Measurements from ENCODE around the gene KCNQ1. TPM values are rescaled to one million over a fixed set of nuclear protein-coding genes. Genes with fewer than 3 reads are reported as not detected.

Gene KCNQ1
- total and polyA plus RNA-seq, 2 donors (not counting 1 experiment from before 2014, with no cell fraction given) = not detected

- H3K4me2 ChIP-seq (ENCODE audit: extremely low read depth, insufficient read depth, low read length) = no peak overlapping the region
- H3K9me3 ChIP-seq (ENCODE audit: control insufficient read depth, insufficient read depth, low read depth, low read length) = no peaks in the 10 kb centered on the region
- no peaks in the 10 kb centered on the region for H3K27me3 ChIP-seq (ENCODE audit: control insufficient read depth, insufficient read depth, low read length)
- H2AFZ ChIP-seq (ENCODE audit: low read length) = no peak overlapping the region
- no peaks in the 10 kb centered on the region for H4K20me1 ChIP-seq (ENCODE audit: control insufficient read depth, extremely low read depth, insufficient read depth, low read length)
- DNase-seq (ENCODE audit: low read depth in 2 of 2) = no peak
- no peaks in the 10 kb centered on the region for H3K79me2 ChIP-seq (ENCODE audit: control insufficient read depth, insufficient read depth, low read length)
- TF ChIP-seq EZH2 (IDR thresholded peaks at IDR 0.05; ENCODE audit: low read length, missing control alignments) = no peak
- H3K27ac ChIP-seq (ENCODE audit: insufficient read depth, low read length) = no peak overlapping the region
- no peaks in the 10 kb centered on the region for H3K36me3 ChIP-seq (ENCODE audit: control insufficient read depth, insufficient read depth, low read length)
- H3K4me3 ChIP-seq (replicated peaks in 1 of 4; ENCODE audit: control extremely low read depth in 1 of 4, insufficient read depth in 1 of 4, low read depth in 3 of 4, low read length in 4 of 4) = no peak overlapping the region
- no peak overlapping the region for H3K9ac ChIP-seq (ENCODE audit: insufficient read depth, low read length)
- H3K4me1 ChIP-seq (ENCODE audit: control insufficient read depth, extremely low read depth, insufficient read depth, low read length) = no peaks in the 10 kb centered on the region
Observed at GRCh38 chr11:2541881-2542361, 97.1 kb downstream of the KCNQ1 start.

DNA sequence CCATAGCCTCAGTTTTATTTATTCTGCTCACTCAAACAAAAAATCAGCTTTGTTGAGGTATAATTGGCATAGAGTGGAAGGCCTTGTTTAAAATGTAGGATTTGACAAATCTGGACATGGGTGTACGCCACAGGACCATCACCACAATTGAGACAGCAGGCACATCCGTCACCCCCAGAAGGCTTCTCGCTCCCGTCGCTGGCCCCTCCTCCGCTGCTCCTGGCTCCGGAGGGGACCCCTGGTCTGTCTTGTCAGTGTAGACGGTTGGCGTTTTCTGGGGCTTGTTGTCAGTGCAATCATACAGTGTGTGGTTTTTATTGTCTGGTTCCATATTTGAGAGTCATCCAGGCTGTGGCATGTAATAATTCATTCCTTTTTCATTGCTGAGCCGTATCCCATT, 97.6 kb downstream of the KCNQ1 start:
- no peak overlapping the region for H3K4me2 ChIP-seq (ENCODE audit: extremely low read depth, insufficient read depth, low read length)
- no peak overlapping the region for H3K27ac ChIP-seq (ENCODE audit: insufficient read depth, low read length)
- no peaks in the 10 kb centered on the region for H3K79me2 ChIP-seq (ENCODE audit: control insufficient read depth, insufficient read depth, low read length)
- H4K20me1 ChIP-seq (ENCODE audit: control insufficient read depth, extremely low read depth, insufficient read depth, low read length) = no peaks in the 10 kb centered on the region
- no peaks in the 10 kb centered on the region for H3K9me3 ChIP-seq (ENCODE audit: control insufficient read depth, insufficient read depth, low read depth, low read length)
- H3K27me3 ChIP-seq (ENCODE audit: control insufficient read depth, insufficient read depth, low read length) = no peaks in the 10 kb centered on the region
- no peaks in the 10 kb centered on the region for H3K4me1 ChIP-seq (ENCODE audit: control insufficient read depth, extremely low read depth, insufficient read depth, low read length)
- no peak for DNase-seq (ENCODE audit: low read depth in 2 of 2)
- H3K9ac ChIP-seq (ENCODE audit: insufficient read depth, low read length) = no peak overlapping the region
- H3K4me3 ChIP-seq (replicated peaks in 1 of 4; ENCODE audit: control extremely low read depth in 1 of 4, insufficient read depth in 1 of 4, low read depth in 3 of 4, low read length in 4 of 4) = no peak overlapping the region
- H3K36me3 ChIP-seq (ENCODE audit: control insufficient read depth, insufficient read depth, low read length) = no peaks in the 10 kb centered on the region
- no peak overlapping the region for H2AFZ ChIP-seq (ENCODE audit: low read length)
- TF ChIP-seq CTCF (conservative IDR thresholded peaks at IDR 0.05 in 1 of 2, IDR thresholded peaks at IDR 0.05 in 1 of 2; ENCODE audit: low read depth in 1 of 2, low read length in 2 of 2) (no peak), EZH2 (IDR thresholded peaks at IDR 0.05; ENCODE audit: low read length, missing control alignments) (no peak)

DNA sequence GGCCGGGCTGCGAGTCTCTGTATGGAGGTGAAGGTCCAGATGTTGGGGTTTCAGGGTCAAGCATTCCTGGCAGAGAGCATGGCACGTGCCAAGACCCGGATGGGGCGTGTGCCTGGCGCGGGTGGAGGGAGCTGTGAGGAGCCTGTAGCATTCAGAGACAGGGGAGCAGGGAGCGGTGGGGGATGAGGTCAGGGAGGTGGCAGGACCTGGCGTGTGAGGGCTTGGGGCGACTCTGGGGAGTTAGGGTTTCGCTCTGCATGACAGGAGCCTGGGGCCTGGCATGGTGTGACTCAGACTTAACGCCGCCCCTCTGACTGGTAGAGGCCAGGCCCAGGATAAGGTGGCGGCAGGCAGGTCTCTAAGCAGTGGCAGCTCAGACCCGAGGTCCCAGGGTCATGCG, 103.0 kb downstream of the KCNQ1 start:
- Histone ChIP-seq H4K20me1 (ENCODE audit: control insufficient read depth, extremely low read depth, insufficient read depth, low read length) (no peaks in the 10 kb centered on the region), H3K9me3 (ENCODE audit: control insufficient read depth, insufficient read depth, low read depth, low read length) (no peaks in the 10 kb centered on the region), H3K27ac (ENCODE audit: insufficient read depth, low read length) (no peak overlapping the region), H2AFZ (ENCODE audit: low read length) (no peak overlapping the region), H3K4me2 (ENCODE audit: extremely low read depth, insufficient read depth, low read length) (no peak overlapping the region), H3K27me3 (ENCODE audit: control insufficient read depth, insufficient read depth, low read length) (peaks cover 6% of the 10 kb centered on the region), H3K4me3 (replicated peaks in 1 of 4; ENCODE audit: control extremely low read depth in 1 of 4, insufficient read depth in 1 of 4, low read depth in 3 of 4, low read length in 4 of 4) (no peak overlapping the region), H3K4me1 (ENCODE audit: control insufficient read depth, extremely low read depth, insufficient read depth, low read length) (no peaks in the 10 kb centered on the region), H3K79me2 (ENCODE audit: control insufficient read depth, insufficient read depth, low read length) (no peaks in the 10 kb centered on the region), H3K36me3 (ENCODE audit: control insufficient read depth, insufficient read depth, low read length) (no peaks in the 10 kb centered on the region), H3K9ac (ENCODE audit: insufficient read depth, low read length) (no peak overlapping the region)
- DNase-seq (ENCODE audit: low read depth in 2 of 2) = no peak
- no peak for TF ChIP-seq EZH2 (IDR thresholded peaks at IDR 0.05; ENCODE audit: low read length, missing control alignments)
- TF ChIP-seq CTCF (conservative IDR thresholded peaks at IDR 0.05 in 1 of 2, IDR thresholded peaks at IDR 0.05 in 1 of 2; ENCODE audit: low read depth in 1 of 2, low read length in 2 of 2) = no peak

Data from fibroblast of lung (primary cell).